Adipocyte (in vitro differentiated cells): ENCODE results near the gene CASQ2.

Experiments
- DNase-seq: peaks from one replicate; pipeline ENCODE4 v3.0.0-alpha.2; 2015; ENCODE audit warnings: low read depth
- H3K27me3 ChIP-seq: replicated peaks from 2 replicates; pipeline ENCODE4 v1.7.0; 2013; ENCODE audit warnings: mild to moderate bottlenecking, low read length, moderate library complexity; ENCODE audit not compliant: control insufficient read depth, insufficient read depth
- H3K36me3 ChIP-seq: 2 replicates; pipeline ENCODE4 v1.7.0; 2013; ENCODE audit warnings: low read length, mild to moderate bottlenecking, moderate library complexity; ENCODE audit not compliant: control insufficient read depth, insufficient read depth, severe bottlenecking
- H3K4me1 ChIP-seq: 2 replicates; pipeline ENCODE4 v1.7.0; 2013; ENCODE audit warnings: mild to moderate bottlenecking, low read length, moderate library complexity; ENCODE audit not compliant: control insufficient read depth, insufficient read depth
- H3K4me3 ChIP-seq: 2 replicates; pipeline ENCODE4 v1.7.0; 2013; ENCODE audit warnings: mild to moderate bottlenecking, low read length, moderate library complexity
- H3K9ac ChIP-seq: 2 replicates; pipeline ENCODE4 v1.7.0; 2013; ENCODE audit warnings: mild to moderate bottlenecking, low read length, moderate library complexity
- H3K9me3 ChIP-seq: 2 replicates; pipeline ENCODE4 v1.7.0; 2013; ENCODE audit warnings: mild to moderate bottlenecking, low read length, moderate library complexity; ENCODE audit not compliant: control insufficient read depth

Gene CASQ2

GRCh38 chr1:115768549-115768948, at the start of gene CASQ2:
CASQ2 (minus strand) TSS chr1:115768714; CDS start chr1:115768541, 173 bp downstream.
- DNase-seq: no peak
- Histone ChIP-seq H3K9ac (no peak within 1 kb of the TSS), H3K4me1 (peaks cover 18% of the 10 kb centered on the region), H3K4me3 (no peak within 1 kb of the TSS), H3K36me3 (no peaks in the 10 kb centered on the region), H3K27me3 (no peaks in the 10 kb centered on the region), H3K9me3 (no peaks in the 10 kb centered on the region)

- no peak overlapping the region for H3K9ac ChIP-seq
- H3K36me3 ChIP-seq: no peaks in the 10 kb centered on the region
- H3K4me3 ChIP-seq: no peak overlapping the region
- H3K9me3 ChIP-seq: peaks cover 3% of the 10 kb centered on the region
- peaks cover 5% of the 10 kb centered on the region for H3K4me1 ChIP-seq
- no peaks in the 10 kb centered on the region for H3K27me3 ChIP-seq
- no peak for DNase-seq
Observed at GRCh38 chr1:115815694-115816093, 47.2 kb upstream of the CASQ2 start.

- peaks cover 3% of the 10 kb centered on the region for H3K9me3 ChIP-seq
- H3K27me3 ChIP-seq: no peaks in the 10 kb centered on the region
- H3K4me3 ChIP-seq: no peak overlapping the region
- no peaks in the 10 kb centered on the region for H3K36me3 ChIP-seq
- H3K9ac ChIP-seq: no peak overlapping the region
- no peak for DNase-seq
- H3K4me1 ChIP-seq: peaks cover 8% of the 10 kb centered on the region
Observed at GRCh38 chr1:115814685-115815398, 46.3 kb upstream of the CASQ2 start.

GRCh38 chr1:115813727-115814126, 45.2 kb upstream of the CASQ2 start:
- no peak for DNase-seq
- H3K27me3 ChIP-seq: no peaks in the 10 kb centered on the region

GRCh38 chr1:115811140-115811828, 42.8 kb upstream of the CASQ2 start:
- DNase-seq: no peak
- Histone ChIP-seq H3K4me1 (peaks cover 11% of the 10 kb centered on the region), H3K4me3 (no peak overlapping the region), H3K9ac (no peak overlapping the region), H3K27me3 (no peaks in the 10 kb centered on the region), H3K9me3 (peaks cover 3% of the 10 kb centered on the region), H3K36me3 (no peaks in the 10 kb centered on the region)

More at GRCh38 chr1:115813727-115814126, 45.2 kb upstream of the CASQ2 start:
- Histone ChIP-seq H3K4me3 (no peak overlapping the region), H3K9me3 (no peaks in the 10 kb centered on the region), H3K4me1 (peaks cover 11% of the 10 kb centered on the region), H3K9ac (no peak overlapping the region), H3K36me3 (no peaks in the 10 kb centered on the region)

- no peaks in the 10 kb centered on the region for H3K36me3 ChIP-seq
- no peaks in the 10 kb centered on the region for H3K27me3 ChIP-seq
- DNase-seq: no peak
- peaks cover 3% of the 10 kb centered on the region for H3K9me3 ChIP-seq
- H3K4me1 ChIP-seq: peaks cover 8% of the 10 kb centered on the region
- H3K9ac ChIP-seq: no peak overlapping the region
- H3K4me3 ChIP-seq: no peak overlapping the region
Observed at GRCh38 chr1:115810609-115811008, 42.1 kb upstream of the CASQ2 start.

- no peak for DNase-seq
- no peak overlapping the region for H3K9ac ChIP-seq
- no peaks in the 10 kb centered on the region for H3K36me3 ChIP-seq
- peaks cover 3% of the 10 kb centered on the region for H3K9me3 ChIP-seq
- no peaks in the 10 kb centered on the region for H3K27me3 ChIP-seq
- no peak overlapping the region for H3K4me3 ChIP-seq
- H3K4me1 ChIP-seq: peaks cover 6% of the 10 kb centered on the region
Observed at GRCh38 chr1:115809847-115810246, 41.3 kb upstream of the CASQ2 start.

GRCh38 chr1:115809076-115809475, 40.6 kb upstream of the CASQ2 start:
- H3K9ac ChIP-seq: no peak overlapping the region
- H3K36me3 ChIP-seq: no peaks in the 10 kb centered on the region
- H3K27me3 ChIP-seq: no peaks in the 10 kb centered on the region
- peaks cover 6% of the 10 kb centered on the region for H3K4me1 ChIP-seq
- H3K9me3 ChIP-seq: peaks cover 3% of the 10 kb centered on the region
- DNase-seq: no peak
- no peak overlapping the region for H3K4me3 ChIP-seq

GRCh38 chr1:115807723-115808122, 39.2 kb upstream of the CASQ2 start:
- H3K9me3 ChIP-seq: peaks cover 3% of the 10 kb centered on the region
- H3K27me3 ChIP-seq: no peaks in the 10 kb centered on the region
- no peak overlapping the region for H3K9ac ChIP-seq
- peaks cover 6% of the 10 kb centered on the region for H3K4me1 ChIP-seq
- H3K4me3 ChIP-seq: no peak overlapping the region
- DNase-seq: peak; percentile 89
- H3K36me3 ChIP-seq: no peaks in the 10 kb centered on the region

GRCh38 chr1:115805597-115805996, 37.1 kb upstream of the CASQ2 start:
- Histone ChIP-seq H3K9me3 (peaks cover 3% of the 10 kb centered on the region), H3K27me3 (no peaks in the 10 kb centered on the region), H3K4me1 (peaks cover 6% of the 10 kb centered on the region), H3K36me3 (no peaks in the 10 kb centered on the region), H3K9ac (no peak overlapping the region), H3K4me3 (no peak overlapping the region)
- DNase-seq: no peak

- no peak for DNase-seq
- Histone ChIP-seq H3K9me3 (peaks cover 3% of the 10 kb centered on the region), H3K9ac (no peak overlapping the region), H3K4me3 (no peak overlapping the region), H3K27me3 (no peaks in the 10 kb centered on the region), H3K4me1 (peaks cover 4% of the 10 kb centered on the region), H3K36me3 (no peaks in the 10 kb centered on the region)
Observed at GRCh38 chr1:115802416-115802815, 33.9 kb upstream of the CASQ2 start.
